ENCODE data around the gene KRTAP5-5. TPM values are rescaled to one million over a fixed set of nuclear protein-coding genes. Genes with fewer than 3 reads are reported as not detected.
"Not testable (repeated sequence)": the region's sequence is repeated elsewhere in the genome, so short reads cannot be mapped to it uniquely, and the experiment has no call there.

The KRTAP5-5 gene, protein sequence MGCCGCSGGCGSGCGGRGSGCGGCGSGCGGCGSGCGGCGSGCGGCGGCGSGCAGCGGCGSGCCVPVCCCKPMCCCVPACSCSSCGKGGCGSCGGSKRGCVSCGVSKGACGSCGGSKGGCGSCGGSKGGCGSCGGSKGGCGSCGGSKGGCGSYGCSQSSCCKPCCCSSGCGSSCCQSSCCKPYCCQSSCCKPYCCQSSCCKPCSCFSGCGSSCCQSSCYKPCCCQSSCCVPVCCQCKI
- under 1 TPM in 1 of 4 donors, not detected in 3; 0.65 TPM for polyA plus RNA-seq
- long read RNA-seq, donor 1, partial matches to known transcripts: 0 of 1 reads
- long read RNA-seq, donor 1, other reads (novel, unspliced or antisense): 0 of 1 reads
- long read RNA-seq, donor 2: 0 reads
- long read RNA-seq, donor 3: 0 reads
- long read RNA-seq, donor 4: 0 reads
- long read RNA-seq, donor 5: 0 reads
- long read RNA-seq, donor 6: 0 reads
- long read RNA-seq, donor 7: 0 reads
- long read RNA-seq, donor 8: 0 reads
- long read RNA-seq, donor 9: 0 reads
- long read RNA-seq, donor 10: 0 reads

DNA sequence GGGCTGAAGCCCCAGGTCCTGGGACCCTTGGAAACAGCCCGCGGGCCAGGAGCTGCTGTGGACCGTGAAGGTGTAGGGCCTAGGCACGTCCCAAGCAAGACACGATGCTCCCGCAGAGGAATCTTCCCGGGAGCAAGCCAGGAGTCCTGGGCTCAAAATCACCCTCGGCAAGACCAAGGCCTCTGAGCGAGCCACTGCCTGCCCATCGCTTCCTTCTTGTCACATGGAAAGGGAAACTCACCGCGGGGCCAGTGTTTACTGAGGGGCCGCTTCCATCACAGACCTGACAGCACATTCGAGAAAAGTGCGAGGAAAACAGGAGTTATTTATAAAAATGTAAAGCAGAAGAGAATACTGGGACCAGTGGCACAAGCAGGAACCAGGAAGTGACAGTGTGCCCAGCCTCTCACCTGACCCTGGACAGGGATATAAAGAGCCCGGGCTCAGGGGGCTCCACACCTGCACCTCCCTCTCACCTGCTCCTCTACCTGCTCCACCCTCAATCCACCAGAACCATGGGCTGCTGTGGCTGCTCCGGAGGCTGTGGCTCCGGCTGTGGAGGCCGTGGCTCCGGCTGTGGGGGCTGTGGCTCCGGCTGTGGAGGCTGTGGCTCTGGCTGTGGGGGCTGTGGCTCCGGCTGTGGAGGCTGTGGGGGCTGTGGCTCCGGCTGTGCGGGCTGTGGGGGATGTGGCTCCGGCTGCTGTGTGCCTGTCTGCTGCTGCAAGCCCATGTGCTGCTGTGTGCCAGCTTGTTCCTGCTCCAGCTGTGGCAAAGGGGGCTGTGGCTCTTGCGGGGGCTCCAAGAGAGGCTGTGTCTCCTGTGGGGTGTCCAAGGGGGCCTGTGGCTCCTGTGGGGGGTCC is at the start of gene KRTAP5-5:
Gene KRTAP5-5, plus strand, starts transcription at position 450 of the 860 bp plus-strand sequence. Its CDS starts 66 bp downstream, at position 516.
- 73 to 81% (median 73%) methylated on average over 21 to 26 of the region's 26 CpGs for WGBS, 3 donors
- H3K27me3 ChIP-seq (ENCODE audit: control insufficient read depth in 3 of 3, insufficient read depth in 3 of 3, low read length in 3 of 3): peaks cover 0 to 47% (median 9%) of the 10 kb centered on the region in 3 donors
- H3K4me3 ChIP-seq (ENCODE audit: low read depth in 1 of 3, low read length in 3 of 3): no peak within 1 kb of the TSS

DNA sequence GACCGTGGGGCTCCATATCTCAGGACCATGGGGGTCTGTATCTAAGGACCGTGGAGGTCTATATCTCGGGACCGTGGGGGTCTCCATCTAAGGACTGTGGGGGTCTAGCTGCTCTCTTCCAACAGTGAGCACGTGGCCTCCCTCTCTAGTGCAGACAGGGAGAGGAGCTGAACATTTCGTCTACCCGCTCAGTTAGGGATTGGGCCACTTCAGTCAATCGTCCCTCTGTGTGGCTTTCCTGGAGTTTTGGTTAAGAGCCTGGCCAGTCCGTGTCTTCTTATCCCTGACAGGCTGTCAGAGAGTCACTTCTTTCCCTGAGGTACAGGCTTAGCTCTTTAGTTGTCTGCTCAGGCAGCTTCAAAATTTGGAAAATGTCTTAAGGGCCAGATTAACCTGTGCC is 47.6 kb upstream of the KRTAP5-5 start:
- Histone ChIP-seq H3K9me3 (ENCODE audit: control insufficient read depth in 2 of 2, insufficient read depth in 1 of 2, low read depth in 1 of 2, low read length in 1 of 2) (peaks cover 0 to 21% of the 10 kb centered on the region in 2 donors), H3K27ac (ENCODE audit: low read depth in 1 of 3, low read length in 2 of 3) (no peak overlapping the region), H3K36me3 (ENCODE audit: control insufficient read depth in 3 of 3, insufficient read depth in 2 of 3, low read depth in 1 of 3, low read length in 3 of 3) (peaks cover 0 to 6% (median 0%) of the 10 kb centered on the region in 3 donors), H3K4me1 (ENCODE audit: control insufficient read depth in 3 of 3, insufficient read depth in 2 of 3, low read depth in 1 of 3, low read length in 2 of 3) (no peaks in the 10 kb centered on the region), H3K27me3 (ENCODE audit: control insufficient read depth in 3 of 3, insufficient read depth in 3 of 3, low read length in 3 of 3) (no peaks in the 10 kb centered on the region), H3K4me3 (ENCODE audit: low read depth in 1 of 3, low read length in 3 of 3) (no peak overlapping the region)
- DNase-seq (no peak), FAIRE-seq (no peak)
- 86 to 89% (median 87%) methylated on average over 9 of the region's 9 CpGs for WGBS, 3 donors

More for the DNA sequence above, at the start of gene KRTAP5-5:
- DNase-seq (no peak), FAIRE-seq (no peak)
- Histone ChIP-seq H3K27ac (ENCODE audit: low read depth in 1 of 3, low read length in 2 of 3) (no peak within 1 kb of the TSS), H3K4me1 (ENCODE audit: control insufficient read depth in 3 of 3, insufficient read depth in 2 of 3, low read depth in 1 of 3, low read length in 2 of 3) (no peaks in the 10 kb centered on the region), H3K9me3 (ENCODE audit: control insufficient read depth in 2 of 2, insufficient read depth in 1 of 2, low read depth in 1 of 2, low read length in 1 of 2) (no peaks in the 10 kb centered on the region), H3K36me3 (ENCODE audit: control insufficient read depth in 3 of 3, insufficient read depth in 2 of 3, low read depth in 1 of 3, low read length in 3 of 3) (no peaks in the 10 kb centered on the region)

DNA sequence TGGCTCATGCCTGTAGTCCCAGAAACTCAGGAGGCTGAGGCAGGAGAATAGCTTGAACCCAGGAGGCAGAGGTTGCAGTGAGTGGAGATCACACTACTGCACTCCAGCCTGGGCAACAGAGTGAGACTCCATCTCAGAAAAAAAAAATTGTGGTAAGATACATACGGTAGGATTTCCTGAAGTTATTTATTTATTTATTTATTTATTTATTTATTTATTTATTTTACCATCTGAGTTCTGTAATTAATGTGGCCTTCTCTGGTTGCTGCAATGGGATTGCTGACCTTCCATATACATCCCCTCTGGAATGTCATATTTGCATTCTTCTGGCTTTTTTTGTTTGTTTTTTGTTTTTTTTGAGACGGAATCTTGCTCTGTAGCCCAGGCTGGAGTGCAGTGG is 46.7 kb upstream of the KRTAP5-5 start:
- H3K27ac ChIP-seq (ENCODE audit: low read depth in 1 of 3, low read length in 2 of 3); DNase-seq; H3K4me1 ChIP-seq (ENCODE audit: control insufficient read depth in 3 of 3, insufficient read depth in 2 of 3, low read depth in 1 of 3, low read length in 2 of 3); H3K27me3 ChIP-seq (ENCODE audit: control insufficient read depth in 3 of 3, insufficient read depth in 3 of 3, low read length in 3 of 3); FAIRE-seq; H3K36me3 ChIP-seq (ENCODE audit: control insufficient read depth in 3 of 3, insufficient read depth in 2 of 3, low read depth in 1 of 3, low read length in 3 of 3); H3K4me3 ChIP-seq (ENCODE audit: low read depth in 1 of 3, low read length in 3 of 3): not testable (repeated sequence)
- whole genome bisulfite sequencing, 3 donors: 74 to 85% (median 77%) methylated on average over 2 of the region's 2 CpGs
- H3K9me3 ChIP-seq (ENCODE audit: control insufficient read depth in 2 of 2, insufficient read depth in 1 of 2, low read depth in 1 of 2, low read length in 1 of 2): peaks cover 0 to 21% of the 10 kb centered on the region in 2 donors

DNA sequence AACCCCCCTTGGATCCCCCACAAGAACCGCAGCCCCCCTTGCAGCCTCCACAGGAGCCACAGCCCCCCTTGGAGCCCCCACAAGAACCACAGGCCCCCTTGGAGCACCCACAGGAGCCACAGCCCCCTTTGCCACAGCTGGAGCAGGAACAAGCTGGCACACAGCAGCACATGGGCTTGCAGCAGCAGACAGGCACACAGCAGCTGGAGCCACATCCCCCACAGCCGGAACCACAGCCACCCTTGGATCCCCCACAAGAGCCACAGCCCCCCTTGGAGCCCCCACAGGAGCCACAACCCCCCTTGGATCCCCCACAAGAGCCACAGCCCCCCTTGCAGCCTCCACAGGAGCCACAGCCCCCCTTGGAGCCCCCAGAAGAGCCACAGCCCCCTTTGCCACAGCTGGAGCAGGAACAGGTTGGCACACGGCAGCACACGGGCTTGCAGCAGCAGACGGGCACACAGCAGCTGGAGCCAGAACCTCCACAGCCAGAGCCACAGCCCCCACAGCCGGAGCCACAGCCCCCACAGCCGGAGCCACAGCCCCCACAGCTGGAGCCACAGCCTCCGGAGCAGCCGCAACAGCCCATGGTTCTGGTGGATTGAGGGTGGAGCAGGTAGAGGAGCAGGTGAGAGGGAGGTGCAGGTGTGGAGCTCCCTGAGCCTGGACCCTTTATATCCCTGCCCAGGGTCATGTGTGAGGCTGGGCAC is 44.8 kb upstream of the KRTAP5-5 start, which contains the start of gene KRTAP5-1:
Gene KRTAP5-1, minus strand, starts transcription at position 623 of the 710 bp plus-strand sequence. Its CDS starts 34 bp downstream, at position 589.
- 58 to 88% (median 66%) methylated on average over 7 to 9 of the region's 9 CpGs for WGBS, 3 donors
- H3K27me3 ChIP-seq (ENCODE audit: control insufficient read depth in 3 of 3, insufficient read depth in 3 of 3, low read length in 3 of 3); H3K4me3 ChIP-seq (ENCODE audit: low read depth in 1 of 3, low read length in 3 of 3); DNase-seq; H3K27ac ChIP-seq (ENCODE audit: low read depth in 1 of 3, low read length in 2 of 3); H3K36me3 ChIP-seq (ENCODE audit: control insufficient read depth in 3 of 3, insufficient read depth in 2 of 3, low read depth in 1 of 3, low read length in 3 of 3); FAIRE-seq; H3K4me1 ChIP-seq (ENCODE audit: control insufficient read depth in 3 of 3, insufficient read depth in 2 of 3, low read depth in 1 of 3, low read length in 2 of 3): not testable (repeated sequence)
- peaks cover 0 to 12% of the 10 kb centered on the region in 2 donors for H3K9me3 ChIP-seq (ENCODE audit: control insufficient read depth in 2 of 2, insufficient read depth in 1 of 2, low read depth in 1 of 2, low read length in 1 of 2)

DNA sequence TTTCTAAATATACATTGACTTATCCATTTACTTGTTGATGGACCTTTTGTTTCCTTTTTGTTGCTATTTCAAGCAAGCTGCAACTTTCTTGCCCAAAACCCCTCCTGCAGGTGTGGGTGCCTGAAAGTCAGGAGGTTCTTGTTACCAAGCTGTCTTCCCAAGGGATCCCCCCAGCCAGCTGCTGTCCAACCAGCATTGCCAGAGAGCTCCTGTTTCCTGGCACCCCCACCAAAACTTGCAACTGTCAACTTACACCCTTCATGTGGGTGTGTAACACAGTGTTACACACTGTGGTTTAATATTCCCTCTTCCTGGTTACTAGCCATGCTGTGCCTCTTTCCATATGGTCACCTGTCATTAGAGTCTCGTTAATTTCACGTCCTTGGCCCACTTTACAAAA is 42.9 kb upstream of the KRTAP5-5 start:
- H3K27me3 ChIP-seq (ENCODE audit: control insufficient read depth in 3 of 3, insufficient read depth in 3 of 3, low read length in 3 of 3): no peaks in the 10 kb centered on the region
- FAIRE-seq: no peak
- WGBS, 3 donors: 73 to 82% (median 82%) methylated on average over 2 of the region's 2 CpGs

DNA sequence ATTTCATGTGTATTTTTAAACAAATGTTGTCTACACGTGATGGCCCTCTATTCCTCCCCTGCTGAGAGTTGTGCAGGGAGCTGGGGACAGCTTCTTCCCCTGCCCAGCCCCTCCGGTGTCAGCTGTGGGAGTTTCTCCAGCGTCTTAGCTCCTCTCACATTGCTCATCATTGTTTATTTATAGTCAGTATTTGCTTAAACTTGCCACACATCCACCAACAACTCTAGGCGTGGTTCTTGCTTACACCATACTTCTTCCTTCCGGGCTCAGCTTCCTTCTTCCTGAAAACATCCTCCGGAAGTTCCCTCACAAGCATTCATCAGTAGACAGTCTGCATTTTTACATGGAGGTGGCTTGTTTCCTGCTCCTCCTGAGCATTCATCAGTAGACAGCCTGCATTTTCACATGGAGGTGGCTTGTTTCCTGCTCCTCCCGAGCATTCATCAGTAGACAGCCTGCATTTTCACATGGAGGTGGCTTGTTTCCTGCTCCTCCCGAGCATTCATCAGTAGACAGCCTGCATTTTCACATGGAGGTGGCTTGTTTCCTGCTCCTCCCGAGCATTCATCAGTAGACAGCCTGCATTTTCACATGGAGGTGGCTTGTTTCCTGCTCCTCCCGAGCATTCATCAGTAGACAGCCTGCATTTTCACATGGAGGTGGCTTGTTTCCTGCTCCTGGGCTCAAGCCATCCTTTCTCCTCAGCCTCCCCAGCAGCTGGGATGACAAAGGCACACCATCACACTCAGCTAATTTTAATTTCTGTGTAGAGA is 40.2 kb upstream of the KRTAP5-5 start:
- not testable (repeated sequence) for FAIRE-seq, DNase-seq

More for the DNA sequence above, 42.9 kb upstream of the KRTAP5-5 start:
- Histone ChIP-seq H3K4me3 (ENCODE audit: low read depth in 1 of 3, low read length in 3 of 3) (no peak overlapping the region), H3K4me1 (ENCODE audit: control insufficient read depth in 3 of 3, insufficient read depth in 2 of 3, low read depth in 1 of 3, low read length in 2 of 3) (no peaks in the 10 kb centered on the region), H3K27ac (ENCODE audit: low read depth in 1 of 3, low read length in 2 of 3) (no peak overlapping the region), H3K36me3 (ENCODE audit: control insufficient read depth in 3 of 3, insufficient read depth in 2 of 3, low read depth in 1 of 3, low read length in 3 of 3) (peaks cover 0 to 5% (median 0%) of the 10 kb centered on the region in 3 donors), H3K9me3 (ENCODE audit: control insufficient read depth in 2 of 2, insufficient read depth in 1 of 2, low read depth in 1 of 2, low read length in 1 of 2) (peaks cover 0 to 3% of the 10 kb centered on the region in 2 donors)
- DNase-seq: no peak

DNA sequence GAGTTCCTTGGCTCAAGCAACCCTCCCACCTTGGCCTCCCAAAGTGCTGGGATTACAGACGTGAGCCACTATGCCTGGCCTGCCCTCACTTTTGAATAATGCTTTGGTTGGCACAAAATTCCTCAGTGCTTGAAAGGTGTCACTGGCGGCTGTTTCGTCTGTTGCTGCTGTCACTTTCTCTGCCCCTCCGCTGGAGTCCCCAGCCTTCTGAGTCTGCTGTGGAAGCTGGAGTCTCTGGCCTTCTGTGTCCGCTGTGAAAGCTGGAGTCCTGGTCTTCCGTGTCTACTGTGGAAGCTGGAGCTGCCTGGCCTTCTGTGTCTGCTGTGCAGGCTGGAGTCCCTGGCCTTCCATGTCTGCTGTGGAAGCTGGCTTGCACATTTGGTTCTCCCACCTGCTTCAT is 39.6 kb upstream of the KRTAP5-5 start:
- Histone ChIP-seq H3K27me3 (ENCODE audit: control insufficient read depth in 3 of 3, insufficient read depth in 3 of 3, low read length in 3 of 3) (peaks cover 0 to 4% (median 0%) of the 10 kb centered on the region in 3 donors), H3K9me3 (ENCODE audit: control insufficient read depth in 2 of 2, insufficient read depth in 1 of 2, low read depth in 1 of 2, low read length in 1 of 2) (no peaks in the 10 kb centered on the region), H3K36me3 (ENCODE audit: control insufficient read depth in 3 of 3, insufficient read depth in 2 of 3, low read depth in 1 of 3, low read length in 3 of 3) (peaks cover 0 to 5% (median 0%) of the 10 kb centered on the region in 3 donors), H3K4me1 (ENCODE audit: control insufficient read depth in 3 of 3, insufficient read depth in 2 of 3, low read depth in 1 of 3, low read length in 2 of 3) (no peaks in the 10 kb centered on the region), H3K4me3 (ENCODE audit: low read depth in 1 of 3, low read length in 3 of 3) (no peak overlapping the region), H3K27ac (ENCODE audit: low read depth in 1 of 3, low read length in 2 of 3) (no peak overlapping the region)
- DNase-seq (no peak), FAIRE-seq (no peak)
- WGBS, 3 donors: 93 to 97% (median 95%) methylated on average over 6 of the region's 6 CpGs

More for the DNA sequence above, 40.2 kb upstream of the KRTAP5-5 start:
- H3K9me3 ChIP-seq (ENCODE audit: control insufficient read depth in 2 of 2, insufficient read depth in 1 of 2, low read depth in 1 of 2, low read length in 1 of 2); H3K4me1 ChIP-seq (ENCODE audit: control insufficient read depth in 3 of 3, insufficient read depth in 2 of 3, low read depth in 1 of 3, low read length in 2 of 3); H3K27ac ChIP-seq (ENCODE audit: low read depth in 1 of 3, low read length in 2 of 3); H3K36me3 ChIP-seq (ENCODE audit: control insufficient read depth in 3 of 3, insufficient read depth in 2 of 3, low read depth in 1 of 3, low read length in 3 of 3); H3K4me3 ChIP-seq (ENCODE audit: low read depth in 1 of 3, low read length in 3 of 3); H3K27me3 ChIP-seq (ENCODE audit: control insufficient read depth in 3 of 3, insufficient read depth in 3 of 3, low read length in 3 of 3): not testable (repeated sequence)
- WGBS, 3 donors: 31 to 56% (median 33%) methylated on average over 8 of the region's 10 CpGs
